Activated CD8-positive, alpha-beta T cell treated with anti-CD3 and anti-CD28 coated beads for 36 hours (primary cell): ENCODE data around the gene ZNF791. TPM values are rescaled to one million over a fixed set of nuclear protein-coding genes. Genes with fewer than 3 reads are reported as not detected.
A peak's percentile ranks its signal among the peaks of the same experiment; 100 is the strongest.

Source experiments
- ATAC-seq: fragments of 200-7000 bp; cut with Tn5 transposase; one replicate; pipeline ENCODE4 v1.10.0; 2021; ENCODE audit warnings: mild to moderate bottlenecking, moderate library complexity
- CTCF ChIA-PET: fragments of 350-600 bp; sonication (Branson Sonifier 250); formaldehyde crosslinking; loops from one replicate; lab custom pipeline; 2021; ENCODE audit warnings: antibody characterized with exemption; lab: Charles Lee
- POLR2A ChIA-PET: fragments of 350-600 bp; sonication (Branson Sonifier 250); formaldehyde crosslinking; loops from one replicate; lab custom pipeline; 2021; ENCODE audit warnings: antibody characterized with exemption; lab: Charles Lee
- DNase-seq: peaks from one replicate; pipeline ENCODE4 v3.0.0-alpha.2; 2020
- H3K27ac Mint-ChIP-seq: one replicate; pipeline ENCODE4 v1.8.0; 2021; ENCODE audit warnings: mild to moderate bottlenecking, mixed read lengths
- H3K27me3 Mint-ChIP-seq: one replicate; pipeline ENCODE4 v1.8.0; 2021; ENCODE audit warnings: mixed read lengths
- H3K36me3 Mint-ChIP-seq: one replicate; pipeline ENCODE4 v1.8.0; 2021; ENCODE audit warnings: low read depth, mixed read lengths
- H3K4me1 Mint-ChIP-seq: one replicate; pipeline ENCODE4 v1.8.0; 2021; ENCODE audit warnings: low read depth, mixed read lengths
- H3K4me3 Mint-ChIP-seq: one replicate; pipeline ENCODE4 v1.8.0; 2021; ENCODE audit warnings: mild to moderate bottlenecking, moderate library complexity, mixed read lengths
- H3K9me3 Mint-ChIP-seq: one replicate; pipeline ENCODE4 v1.8.0; 2021; ENCODE audit warnings: mixed read lengths
- CTCF ChIP-seq: fragments of 200-600 bp; IDR thresholded peaks from one replicate; pipeline ENCODE4 v1.8.0; 2022; ENCODE audit warnings: antibody characterized with exemption, mild to moderate bottlenecking
- intact Hi-C: fragments of 100-400 bp; cut with micrococcal nuclease; formaldehyde crosslinking; loops from one replicate; pipeline ENCODE4 v1.10.0; 2022
- total RNA-seq, 2 experiments: library from RNA; stranded (reverse); gene quantifications; one replicate each; pipeline ENCODE4 v1.2.3, GENCODE V29; 2021

Gene ZNF791
- total RNA-seq, 2 experiments from 2014 or later = 15.1 to 16.7 TPM

- H3K4me3 Mint-ChIP-seq = no peak overlapping the region
- intact Hi-C loops = no loop called here
- H3K27ac Mint-ChIP-seq = no peak overlapping the region
- ChIA-PET POLR2A (interaction anchor here (0.9 to 1.6 kb wide), 2 partner anchors 11 to 19 kb away, joined by 4 read pairs; partner anchors contain the start of genes MAN2B1 and WDR83), CTCF (interaction anchor here (0.7 kb wide), 1 partner anchor 84 kb away, joined by 3 read pairs; no protein-coding TSS in a partner anchor)
- TF ChIP-seq CTCF = no peak
- no peak for ATAC-seq
- H3K4me1 Mint-ChIP-seq = peaks cover 5% of the 10 kb centered on the region
- no peaks in the 10 kb centered on the region for H3K27me3 Mint-ChIP-seq
- peaks cover 43% of the 10 kb centered on the region for H3K36me3 Mint-ChIP-seq
- no peaks in the 10 kb centered on the region for H3K9me3 Mint-ChIP-seq
- no peak for DNase-seq
Measured at GRCh38 chr19:12647047-12647446, 36.3 kb downstream of the ZNF791 start.

- H3K4me1 Mint-ChIP-seq = peaks cover 5% of the 10 kb centered on the region
- ChIA-PET POLR2A (interaction anchor here (0.9 to 1.6 kb wide), 2 partner anchors 11 to 19 kb away, joined by 4 read pairs; partner anchors contain the start of genes MAN2B1 and WDR83), CTCF (interaction anchor here (0.7 kb wide), 1 partner anchor 84 kb away, joined by 3 read pairs; no protein-coding TSS in a partner anchor)
- H3K27me3 Mint-ChIP-seq = no peaks in the 10 kb centered on the region
- intact Hi-C loops = no loop called here
- H3K27ac Mint-ChIP-seq = no peak overlapping the region
- H3K4me3 Mint-ChIP-seq = no peak overlapping the region
- peaks cover 45% of the 10 kb centered on the region for H3K36me3 Mint-ChIP-seq
- ATAC-seq (peak; percentile 91), DNase-seq (peak; percentile 64)
- no peak for TF ChIP-seq CTCF
- H3K9me3 Mint-ChIP-seq = no peaks in the 10 kb centered on the region
Measured at GRCh38 chr19:12647490-12648071, 36.9 kb downstream of the ZNF791 start.

GRCh38 chr19:12648088-12648487 lies 37.4 kb downstream of the ZNF791 start:
- no peak for DNase-seq
- Mint-ChIP-seq H3K36me3 (peaks cover 45% of the 10 kb centered on the region), H3K4me3 (no peak overlapping the region), H3K9me3 (no peaks in the 10 kb centered on the region), H3K4me1 (peaks cover 5% of the 10 kb centered on the region), H3K27me3 (no peaks in the 10 kb centered on the region), H3K27ac (no peak overlapping the region)
- ChIA-PET POLR2A (no interaction called here), CTCF (interaction anchor here (2.3 kb wide), 1 partner anchor 9 kb away, joined by 13 read pairs; no protein-coding TSS in a partner anchor)
- intact Hi-C loops = no loop called here
- TF ChIP-seq CTCF = no peak
- ATAC-seq = no peak

GRCh38 chr19:12649941-12650340 lies 39.2 kb downstream of the ZNF791 start:
- CTCF ChIA-PET = interaction anchor here (1.2 to 2.3 kb wide), 2 partner anchors 11 to 16 kb away, joined by 3 to 13 read pairs; partner anchors contain the start of genes MAN2B1 and WDR83

More at GRCh38 chr19:12649941-12650340, 39.2 kb downstream of the ZNF791 start:
- POLR2A ChIA-PET = interaction anchor here (1.1 kb wide), 1 partner anchor 22 kb away, joined by 3 read pairs; no protein-coding TSS in a partner anchor
- DNase-seq (no peak), ATAC-seq (no peak)
- H3K27ac Mint-ChIP-seq = no peak overlapping the region
- no peaks in the 10 kb centered on the region for H3K9me3 Mint-ChIP-seq
- peaks cover 44% of the 10 kb centered on the region for H3K36me3 Mint-ChIP-seq
- H3K27me3 Mint-ChIP-seq = no peaks in the 10 kb centered on the region
- no peak overlapping the region for H3K4me3 Mint-ChIP-seq
- H3K4me1 Mint-ChIP-seq = peaks cover 5% of the 10 kb centered on the region
- intact Hi-C loops = no loop called here
- no peak for TF ChIP-seq CTCF
